HG03060 (cell line): ENCODE measurements around the gene ABHD2.

Source experiments
- ATAC-seq: cut with Tn5 transposase; IDR thresholded peaks from one replicate; pipeline ENCODE4 v1.9.1; 2021; ENCODE audit warnings: low read depth, moderate number of reproducible peaks; ENCODE audit not compliant: unreplicated experiment

ABHD2 gene

DNA sequence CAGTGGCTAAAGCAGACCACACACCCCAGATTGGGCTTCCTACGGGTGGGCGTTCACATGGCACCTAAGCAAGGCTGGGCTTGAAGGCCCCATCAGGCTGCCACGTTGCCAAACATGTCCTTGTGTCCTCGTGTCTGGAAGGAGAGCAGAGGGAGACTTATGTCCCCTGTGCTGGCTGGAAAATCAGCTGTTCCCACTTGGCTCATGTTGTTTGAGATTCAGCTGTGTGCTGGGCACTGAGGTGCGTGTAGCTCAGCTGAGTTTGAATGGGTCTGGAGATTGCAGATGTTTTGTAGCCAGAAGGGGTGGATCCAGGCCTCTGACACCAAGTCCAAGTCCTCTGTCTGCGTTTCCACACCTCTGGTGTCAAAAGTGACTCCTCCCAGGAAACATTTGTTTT lies 98.5 kb downstream of the ABHD2 start:
- ATAC-seq: no peak

DNA sequence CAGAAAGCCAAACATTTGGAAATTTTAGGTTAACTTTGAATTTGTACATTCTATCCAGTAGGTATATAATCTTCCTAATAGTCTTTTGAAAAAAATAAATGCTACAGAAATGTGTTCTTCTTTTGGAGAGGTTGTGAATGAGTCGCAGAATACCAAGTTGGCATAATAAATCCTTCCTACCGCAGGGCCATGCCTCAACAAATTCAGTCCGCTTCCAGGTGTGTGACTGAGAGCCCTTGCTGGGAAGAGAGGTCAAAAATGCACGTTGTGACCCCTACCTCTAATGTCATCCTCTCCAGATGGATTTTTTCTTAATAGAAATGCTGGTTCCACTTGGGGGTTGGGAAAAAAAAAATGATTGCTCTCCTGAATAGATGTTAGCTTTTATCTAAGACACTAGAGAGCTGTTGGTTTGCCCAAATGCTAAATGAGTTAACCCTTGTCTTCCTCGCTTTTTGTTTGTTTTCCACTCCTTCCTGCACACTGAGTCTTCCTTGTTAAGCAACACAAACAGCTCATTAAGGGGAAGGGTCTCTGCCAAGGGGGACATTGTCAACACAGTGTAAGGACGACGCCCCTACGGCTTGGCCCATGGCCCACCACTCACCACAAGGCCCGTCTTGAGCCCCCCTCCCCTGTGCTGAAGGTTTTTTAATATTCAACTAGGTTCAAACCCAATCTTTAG lies 99.2 kb downstream of the ABHD2 start:
- ATAC-seq: no peak

DNA sequence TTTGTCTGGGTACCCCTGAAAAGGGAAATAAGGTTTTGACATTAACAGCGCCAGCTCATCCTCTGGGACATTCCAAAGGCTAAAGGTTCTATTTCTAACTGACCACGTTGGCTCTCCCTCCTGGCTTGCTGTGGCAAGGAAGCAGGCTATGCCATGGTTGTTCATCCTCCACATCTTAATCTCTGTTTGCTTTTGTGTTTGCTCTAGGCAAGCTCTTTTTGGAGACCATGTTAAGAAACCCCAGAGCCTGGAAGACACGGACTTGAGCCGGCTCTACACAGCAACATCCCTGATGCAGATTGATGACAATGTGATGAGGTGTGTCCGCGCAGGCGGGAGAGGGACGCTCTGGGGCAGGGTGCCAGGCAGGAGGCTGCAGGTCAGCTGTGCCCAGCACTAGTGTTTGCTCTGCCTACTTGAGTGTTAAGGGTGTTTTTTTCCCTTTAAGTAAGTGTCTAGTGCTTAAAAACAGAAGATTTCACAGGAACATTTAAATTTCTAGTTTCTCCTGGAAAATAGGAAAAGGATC lies 99.8 kb downstream of the ABHD2 start:
- ATAC-seq: no peak

DNA sequence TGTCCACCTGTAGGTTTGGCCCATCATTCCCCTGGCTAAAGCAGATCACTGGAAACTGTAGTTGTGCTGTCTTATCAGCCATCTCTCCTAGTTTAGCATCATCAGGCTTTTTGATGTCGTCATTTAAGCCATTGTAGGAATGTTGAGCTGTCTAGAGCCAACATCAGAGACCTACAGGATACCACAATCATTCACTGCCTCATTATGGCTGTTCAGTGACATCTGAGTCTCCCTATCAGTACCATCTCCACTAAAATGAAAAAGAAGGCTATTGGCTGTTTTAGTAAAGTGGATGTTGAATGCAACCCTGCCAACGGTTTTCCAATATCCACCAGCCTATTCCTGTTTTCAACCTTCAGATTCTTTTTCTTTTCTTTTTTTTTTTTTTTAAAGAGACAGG lies 103.9 kb downstream of the ABHD2 start:
- no peak for ATAC-seq

DNA sequence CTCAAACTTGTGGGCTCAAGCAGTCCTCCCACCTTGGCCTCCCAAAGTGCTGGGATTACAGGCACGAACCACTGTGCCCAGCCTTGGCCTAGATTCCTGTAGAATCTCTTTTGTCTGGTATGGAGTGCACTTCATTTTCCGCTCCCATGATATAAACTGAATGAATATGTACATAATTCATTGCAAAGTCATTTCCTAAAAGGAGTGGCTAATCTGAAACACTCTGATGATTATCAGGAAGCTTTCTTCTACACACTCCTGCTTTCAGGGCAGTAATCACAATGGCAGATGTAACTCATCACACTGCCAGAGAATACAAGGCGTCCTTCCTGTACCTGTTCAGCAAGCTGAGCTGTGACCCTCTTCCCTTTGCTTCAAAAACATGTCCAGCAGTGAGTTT lies 104.5 kb downstream of the ABHD2 start:
- ATAC-seq: no peak

DNA sequence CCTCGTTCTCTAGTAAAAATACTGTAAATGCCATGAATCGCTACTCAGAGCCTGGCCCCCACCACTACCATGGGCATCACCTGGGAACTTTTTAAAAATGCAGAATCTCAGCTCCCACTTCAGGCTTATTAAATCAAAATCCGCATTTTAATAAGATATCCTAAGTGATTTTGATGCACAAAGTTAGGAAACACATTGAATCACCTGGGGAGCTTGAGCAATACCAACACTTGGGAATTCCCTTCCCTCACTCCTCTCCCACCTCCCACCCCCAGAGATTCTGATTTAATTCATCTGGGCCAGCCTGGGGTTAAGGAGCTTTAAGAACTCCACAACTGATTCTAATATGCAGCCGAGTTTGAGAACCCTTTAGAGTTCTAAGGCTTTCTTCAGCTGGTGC lies 106.4 kb downstream of the ABHD2 start:
- no peak for ATAC-seq

DNA sequence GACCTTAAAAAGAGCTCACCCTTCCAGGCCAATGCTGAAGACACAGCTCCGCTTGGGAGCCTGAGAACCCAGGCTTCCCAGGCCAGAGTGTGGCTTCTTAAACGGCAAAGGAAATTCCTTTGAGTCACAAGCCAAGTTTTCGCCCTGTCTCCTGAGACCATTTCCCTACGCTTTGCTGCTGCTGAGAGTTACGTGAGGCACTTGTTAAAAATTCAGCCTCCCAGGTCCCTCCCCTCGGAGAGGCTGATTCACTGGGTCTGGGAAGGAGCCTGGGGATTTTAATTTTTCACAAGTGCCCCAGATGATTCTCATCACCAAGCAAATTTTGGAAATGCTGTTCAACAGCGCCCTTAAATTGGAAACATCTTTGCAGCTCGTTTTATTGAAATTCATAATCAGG lies 107.6 kb downstream of the ABHD2 start:
- no peak for ATAC-seq

DNA sequence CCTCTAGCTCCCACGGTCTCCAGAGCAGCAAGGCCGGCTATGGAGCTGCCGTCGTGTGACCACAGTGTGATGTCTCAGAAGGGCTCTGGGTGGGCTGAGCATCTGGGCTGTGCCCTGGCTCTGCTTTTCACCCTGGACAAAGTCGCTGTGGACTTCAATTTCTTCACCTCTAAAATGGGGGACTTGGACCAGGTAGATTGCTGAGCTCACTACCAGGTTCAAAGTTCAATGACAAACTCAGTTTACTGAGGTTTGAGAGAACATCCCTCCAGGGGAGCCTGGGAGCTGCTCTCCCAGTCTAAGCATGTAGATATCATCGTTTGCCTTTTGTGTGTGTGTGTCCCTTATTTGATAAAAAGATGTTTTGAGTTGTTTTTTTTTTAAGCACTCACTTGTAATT lies 108.0 kb downstream of the ABHD2 start:
- ATAC-seq: no peak

DNA sequence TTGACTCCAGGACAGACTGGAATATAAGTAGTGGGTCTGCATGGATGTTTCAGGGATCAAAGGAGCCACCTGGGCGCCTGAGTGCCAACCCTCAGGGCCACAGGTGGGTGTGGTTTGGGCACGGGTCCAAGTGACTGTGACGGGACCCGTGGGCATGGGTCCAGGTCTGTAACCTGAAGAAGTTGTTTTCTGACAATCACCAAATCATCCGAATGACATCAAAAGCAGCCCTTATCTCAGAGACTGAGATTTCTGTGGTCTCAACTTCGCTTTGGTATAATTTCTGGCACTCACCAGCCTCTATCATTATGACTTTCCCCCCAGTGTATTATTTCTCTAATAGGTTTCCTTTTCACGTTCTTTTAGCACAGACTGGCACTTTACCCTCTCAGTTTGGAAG lies 108.7 kb downstream of the ABHD2 start:
- no peak for ATAC-seq

DNA sequence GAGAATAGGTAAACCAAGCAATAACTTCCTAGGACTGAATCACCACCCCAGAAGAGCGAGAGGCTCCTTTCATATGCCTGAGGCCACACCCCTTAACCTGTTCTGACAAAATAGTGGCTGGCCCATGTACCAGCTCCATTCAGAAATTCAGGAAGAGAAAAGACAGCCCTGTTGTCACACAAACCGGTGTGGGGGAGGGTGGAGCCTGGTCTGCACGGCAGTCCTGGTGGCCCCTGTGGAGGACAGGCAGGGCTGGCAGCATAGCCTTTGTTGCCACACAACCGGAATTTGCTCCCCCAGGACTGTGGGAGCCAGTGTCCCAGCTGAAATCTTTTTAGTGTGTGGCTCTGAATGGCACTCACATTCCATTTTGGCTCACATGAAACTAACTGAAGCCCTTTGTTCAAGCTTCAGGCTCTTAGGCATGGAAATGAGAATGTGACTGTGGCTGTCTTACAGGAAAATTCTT lies 109.3 kb downstream of the ABHD2 start:
- ATAC-seq: no peak

DNA sequence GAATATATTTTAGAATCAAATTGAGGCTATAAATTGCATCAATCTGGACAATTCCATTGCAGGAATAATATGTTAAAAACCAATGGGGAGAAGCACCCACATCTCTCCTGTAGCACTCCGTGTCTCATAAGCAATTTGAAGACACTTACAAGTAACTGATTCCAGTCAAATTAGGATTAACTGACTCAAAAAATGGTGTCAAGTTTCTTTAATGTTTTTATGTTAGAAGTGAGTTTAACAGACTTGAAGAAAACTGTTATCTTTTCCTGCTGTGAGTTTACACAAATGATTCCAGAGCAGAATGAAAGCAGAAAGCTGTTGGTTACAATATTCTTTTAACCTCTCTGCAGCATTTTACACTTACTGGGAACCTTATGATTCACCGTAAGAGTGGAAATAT lies 109.9 kb downstream of the ABHD2 start:
- ATAC-seq: no peak

DNA sequence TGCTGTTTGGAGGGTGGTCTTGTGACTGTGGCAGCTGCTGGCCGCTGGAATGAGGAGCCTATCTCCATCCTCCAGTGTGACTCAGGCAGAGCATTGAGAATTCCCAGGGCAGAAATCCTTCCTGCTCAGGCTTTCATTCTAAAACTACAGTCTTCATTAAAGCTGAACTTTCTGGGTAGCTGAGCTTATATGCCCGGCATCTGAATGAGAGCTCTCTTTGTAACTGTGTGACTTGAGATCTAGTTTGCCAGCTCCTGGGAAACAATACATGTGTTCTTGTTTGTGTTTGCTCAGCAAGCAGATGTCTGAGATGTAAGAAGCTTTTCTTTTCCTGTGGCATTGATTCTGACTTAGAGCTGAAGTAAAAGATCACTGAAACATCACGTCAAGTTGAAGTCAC lies 110.7 kb downstream of the ABHD2 start:
- ATAC-seq: no peak

DNA sequence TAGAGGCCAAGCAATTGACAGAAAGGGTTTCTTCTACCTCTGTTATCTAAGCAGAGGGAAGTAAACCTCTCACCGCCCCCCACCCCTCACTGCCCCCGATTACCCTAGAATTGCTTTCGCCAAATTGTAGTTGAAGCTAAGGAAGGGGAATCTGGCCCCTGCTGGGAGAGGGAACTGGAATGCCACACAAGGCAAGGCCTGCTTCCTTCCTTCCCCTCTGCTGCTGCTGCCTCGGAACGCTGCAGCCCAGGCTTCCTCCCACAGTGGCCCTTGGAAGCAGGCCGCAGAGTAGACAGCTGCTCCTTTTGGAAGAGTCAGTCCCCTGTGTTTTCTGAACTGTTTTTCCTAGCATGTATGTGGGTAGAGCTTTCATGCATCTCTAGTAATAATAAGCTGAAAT lies 111.5 kb downstream of the ABHD2 start:
- no peak for ATAC-seq

DNA sequence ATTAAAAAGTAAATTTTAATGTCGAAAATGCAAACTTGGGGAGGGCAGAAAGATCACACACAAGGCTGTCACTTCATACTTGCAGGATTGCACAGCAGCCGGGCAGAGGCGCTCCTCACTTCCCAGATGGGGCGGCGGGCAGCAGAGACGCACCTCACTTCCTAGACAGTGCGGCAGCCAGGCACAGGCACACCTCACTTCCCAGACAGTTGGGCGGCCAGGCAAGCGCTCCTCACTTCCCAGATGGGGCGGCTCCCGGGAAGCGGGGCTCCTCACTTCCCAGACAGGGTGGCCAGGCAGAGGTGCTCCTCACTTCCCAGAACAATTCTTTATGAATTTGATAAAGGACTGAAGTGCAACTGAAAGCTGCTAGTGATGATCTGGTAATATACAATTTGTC lies 111.9 kb downstream of the ABHD2 start:
- no peak for ATAC-seq

DNA sequence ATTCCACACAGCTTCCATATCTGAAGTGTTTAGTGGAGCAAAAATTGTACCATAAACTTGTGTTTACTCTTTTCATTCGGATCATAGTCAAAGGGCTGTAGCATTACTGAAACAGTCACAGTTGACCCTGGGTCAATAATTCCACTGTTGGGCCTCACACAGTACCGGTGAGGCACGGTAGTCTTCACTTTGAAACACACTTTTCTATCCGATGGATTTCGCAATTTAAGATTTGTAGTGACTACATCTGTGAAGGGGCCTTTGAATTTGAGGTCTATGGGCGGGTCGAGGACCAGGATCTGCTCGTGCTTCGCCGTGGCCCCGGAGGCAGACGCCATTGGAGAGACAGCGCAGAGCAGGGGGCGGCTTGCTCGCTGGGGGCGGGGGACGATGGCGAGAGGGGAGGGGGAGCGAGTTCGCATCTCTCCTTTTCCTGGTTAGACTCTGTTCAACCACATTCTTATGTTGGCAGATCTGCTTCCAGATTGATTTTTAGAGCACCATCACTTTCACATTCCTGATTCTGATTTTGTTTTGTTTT lies 113.3 kb downstream of the ABHD2 start:
- ATAC-seq: no peak

DNA sequence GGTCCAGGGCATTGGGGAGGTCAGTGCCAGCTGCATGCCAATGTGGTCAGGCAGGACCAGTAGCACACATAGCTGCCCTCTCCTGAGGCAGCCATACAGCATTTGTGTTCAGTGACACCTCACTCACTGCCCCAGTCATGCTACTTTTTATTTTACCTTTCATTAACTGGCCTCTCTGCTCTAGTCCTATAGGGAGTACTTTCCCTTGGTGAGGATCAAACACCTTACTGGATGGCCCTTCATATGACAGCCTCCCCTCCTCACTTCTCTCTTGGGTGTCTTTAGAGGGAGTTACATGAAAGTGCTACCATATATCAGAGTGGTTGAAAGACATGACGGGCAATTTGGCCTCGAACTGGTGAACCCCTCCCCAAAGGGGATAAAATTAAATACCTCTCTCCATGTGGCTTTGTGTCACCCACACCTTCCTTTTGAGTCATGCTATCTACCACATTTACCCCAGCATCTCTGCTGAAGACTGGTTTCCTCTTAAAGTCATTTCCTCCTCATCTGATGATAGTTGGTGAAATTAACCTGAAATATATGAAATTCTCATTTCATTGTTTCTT lies 115.5 kb downstream of the ABHD2 start:
- ATAC-seq: no peak

DNA sequence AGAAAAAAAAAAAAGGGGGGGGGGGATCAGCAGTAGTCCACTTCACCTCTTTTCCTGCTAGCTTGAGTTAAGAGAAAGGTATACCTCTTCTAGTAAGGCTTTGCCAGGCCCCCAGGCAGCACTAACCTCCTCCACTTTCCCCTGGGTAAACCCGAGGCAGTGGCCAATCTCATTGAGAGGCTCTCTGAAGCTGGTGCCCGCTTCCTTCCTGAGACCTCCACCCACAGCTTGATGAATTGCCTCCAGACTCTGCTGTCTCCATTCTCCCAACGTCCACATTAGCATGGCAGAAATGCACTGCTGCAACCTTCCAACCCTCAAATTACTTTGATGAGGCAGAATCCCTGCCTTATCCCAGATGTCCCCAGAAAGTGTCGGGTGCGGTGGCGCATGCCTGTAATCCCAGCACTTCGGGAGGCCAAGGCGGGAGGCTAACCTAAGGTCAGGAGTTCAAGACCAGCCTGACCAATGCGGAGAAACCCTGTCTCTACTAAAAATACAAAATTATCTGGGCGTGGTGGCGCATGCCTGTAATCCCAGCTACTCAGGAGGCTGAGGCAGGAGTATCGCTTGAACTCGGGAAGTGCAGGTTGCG lies 117.8 kb downstream of the ABHD2 start:
- ATAC-seq: no peak

DNA sequence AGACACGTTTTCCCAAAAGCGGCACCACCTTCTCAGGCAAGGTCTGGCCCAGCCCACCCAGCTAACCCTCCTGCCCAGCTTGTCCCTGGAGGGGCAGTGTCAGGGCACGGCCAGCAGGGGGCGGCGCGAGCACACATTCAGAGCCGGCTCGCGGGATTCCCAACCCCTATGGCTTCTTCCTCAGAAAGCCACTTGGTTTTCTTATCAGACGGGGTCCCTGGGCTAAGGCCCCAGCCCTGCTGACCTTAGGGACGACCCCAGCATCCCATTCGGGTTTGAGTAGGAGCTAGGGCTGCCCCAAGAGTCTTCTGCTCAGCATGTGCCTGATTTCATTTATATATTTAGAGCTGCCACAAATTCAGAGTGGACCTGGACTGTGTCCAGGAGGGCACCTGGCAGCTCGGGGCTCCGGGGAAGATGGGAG lies 118.7 kb downstream of the ABHD2 start:
- no peak for ATAC-seq

DNA sequence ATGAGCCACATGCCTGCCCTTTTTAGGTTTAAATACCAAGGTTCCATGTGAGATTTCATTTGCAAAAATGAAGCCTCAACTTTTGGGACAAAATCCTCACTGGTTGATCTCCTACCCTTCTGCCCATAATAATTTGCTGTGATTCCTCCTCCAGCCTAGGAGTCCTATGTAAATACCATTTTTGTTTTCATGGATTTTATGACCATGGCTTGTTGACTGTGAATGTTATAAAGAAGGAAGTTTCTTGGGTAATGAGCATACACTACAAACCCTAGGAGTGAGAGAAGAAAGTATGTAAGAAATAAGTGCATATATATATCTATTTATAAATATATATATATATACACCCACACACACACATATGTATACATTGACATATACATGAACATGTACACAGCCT lies 120.0 kb downstream of the ABHD2 start:
- ATAC-seq: no peak

DNA sequence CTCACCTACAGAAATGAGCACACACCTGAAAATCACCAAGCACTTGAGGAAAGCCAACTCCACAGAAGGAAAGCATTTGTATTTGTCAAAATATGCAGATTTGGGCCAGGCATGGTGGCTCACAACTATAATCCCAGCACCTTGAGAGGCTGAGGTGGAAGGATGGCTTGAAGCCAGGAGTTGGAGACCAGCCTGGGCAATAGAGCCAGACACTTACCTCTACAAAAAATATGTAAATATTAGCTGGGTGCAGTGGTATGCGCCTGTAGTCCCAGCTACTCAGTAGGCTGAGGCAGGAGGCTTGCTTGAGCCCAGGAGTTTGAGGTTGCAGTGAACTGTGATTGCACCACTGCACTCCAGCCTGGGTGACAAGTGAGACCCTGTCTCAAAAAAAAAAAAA lies 120.8 kb downstream of the ABHD2 start:
- no peak for ATAC-seq

DNA sequence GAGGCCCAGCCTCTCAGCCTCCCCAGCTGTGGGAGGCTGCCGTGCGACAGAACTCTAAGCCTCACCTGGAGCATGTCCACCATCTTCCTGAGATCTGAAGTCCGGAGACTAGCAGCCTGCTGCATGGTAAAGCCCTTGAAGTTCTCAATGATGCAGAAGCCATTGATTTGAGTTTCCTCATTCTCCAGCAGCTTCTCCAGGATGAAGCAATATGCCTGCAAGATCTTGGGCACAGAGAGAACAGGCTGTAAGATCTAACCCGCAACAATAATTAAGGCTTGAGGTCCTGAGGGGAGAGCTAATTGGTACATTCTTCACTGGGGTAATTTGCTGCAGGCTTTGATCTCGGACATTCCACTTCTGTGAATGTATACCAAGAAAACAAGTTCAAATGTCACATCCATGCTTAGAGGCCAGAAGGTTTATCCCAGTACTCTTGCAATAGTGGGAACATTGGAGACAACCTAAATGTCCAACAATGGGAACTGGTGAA lies 123.5 kb downstream of the ABHD2 start:
- no peak for ATAC-seq

DNA sequence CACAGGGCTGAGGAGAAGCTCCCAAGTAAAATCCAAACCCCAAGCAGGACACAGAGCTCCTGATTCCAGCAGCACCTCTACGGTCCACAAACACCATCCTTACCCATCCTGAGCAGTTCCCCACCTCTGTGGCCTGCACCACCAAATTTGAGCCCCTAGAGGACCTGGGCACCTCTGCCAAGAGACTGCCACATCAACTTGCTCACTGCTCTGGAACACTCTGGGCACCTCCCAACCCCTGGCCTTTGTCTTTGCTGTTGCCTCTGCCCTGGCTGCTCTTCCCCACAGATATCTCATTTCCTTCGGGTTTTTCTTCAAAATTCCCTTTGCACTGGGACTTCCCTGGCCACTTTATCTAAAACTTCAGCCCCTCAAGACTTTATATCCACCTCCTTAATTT lies 127.4 kb downstream of the ABHD2 start:
- ATAC-seq: no peak
